Liver (tissue), 9 donors: Measurements from ENCODE around the gene DNAJB11. TPM values are rescaled to one million over a fixed set of nuclear protein-coding genes. Genes with fewer than 3 reads are reported as not detected.

ENCODE experiments used
- DNase-seq: peaks from one replicate; pipeline ENCODE4 v3.0.0-alpha.2; 2017; ENCODE audit warnings: low spot score
- H3K27ac ChIP-seq, 2 donors: one replicate each; pipeline ENCODE4 v1.7.0; 2013; ENCODE audit warnings: inconsistent platforms in 2 of 2, low read length in 2 of 2, control low read depth in 1 of 2, low read depth in 1 of 2, mild to moderate bottlenecking in 1 of 2
- H3K27me3 ChIP-seq, 4 donors: one replicate each; pipeline versions ENCODE4 v1.6.1 to v1.7.0; 2013; ENCODE audit warnings: low read length in 3 of 4, inconsistent platforms in 1 of 4, mild to moderate bottlenecking in 1 of 4, moderate library complexity in 1 of 4; ENCODE audit not compliant: control insufficient read depth in 4 of 4, insufficient read depth in 4 of 4
- H3K36me3 ChIP-seq, 4 donors: one replicate each; pipeline versions ENCODE4 v1.6.1 to v1.7.0; 2013; ENCODE audit warnings: low read length in 3 of 4, mild to moderate bottlenecking in 3 of 4, low read depth in 1 of 4, moderate library complexity in 1 of 4; ENCODE audit not compliant: control insufficient read depth in 4 of 4, insufficient read depth in 3 of 4
- H3K4me1 ChIP-seq, 4 donors: one replicate each; pipeline versions ENCODE4 v1.6.1 to v1.7.0; 2013; ENCODE audit warnings: low read length in 3 of 4, mild to moderate bottlenecking in 3 of 4, moderate library complexity in 1 of 4; ENCODE audit not compliant: control insufficient read depth in 4 of 4, insufficient read depth in 4 of 4
- H3K4me3 ChIP-seq, 3 donors: one replicate each; pipeline versions ENCODE4 v1.6.1 to v1.7.0; 2013; ENCODE audit warnings: low read length in 3 of 3, control low read depth in 1 of 3, low read depth in 1 of 3, mild to moderate bottlenecking in 1 of 3
- H3K9ac ChIP-seq, 2 donors: one replicate each; pipeline ENCODE4 v1.7.0; 2013; ENCODE audit warnings: low read length in 2 of 2, mild to moderate bottlenecking in 2 of 2, moderate library complexity in 2 of 2, control low read depth in 1 of 2, low read depth in 1 of 2
- H3K9me3 ChIP-seq, 4 donors: one replicate each; pipeline versions ENCODE4 v1.6.1 to v1.7.0; 2013; ENCODE audit warnings: low read length in 3 of 4; ENCODE audit not compliant: control insufficient read depth in 4 of 4
- EGR1 ChIP-seq, 2 donors: IDR thresholded peaks; 2 replicates each; pipeline ENCODE4 v1.6.1; 2016 to 2018; ENCODE audit warnings: antibody characterized with exemption in 2 of 2, low read depth in 2 of 2
- FOXA1 ChIP-seq: IDR thresholded peaks from 2 replicates; pipeline ENCODE4 v1.6.1; 2016; ENCODE audit warnings: antibody characterized with exemption
- FOXA2 ChIP-seq: IDR thresholded peaks from 2 replicates; pipeline ENCODE4 v1.6.1; 2016; ENCODE audit warnings: antibody characterized with exemption
- GABPA ChIP-seq, 2 donors: IDR thresholded peaks in 1 of 2; conservative IDR thresholded peaks in 1 of 2; 2 replicates each; pipeline ENCODE4 v1.6.1; 2016; ENCODE audit warnings: antibody characterized with exemption in 2 of 2, mild to moderate bottlenecking in 1 of 2, moderate library complexity in 1 of 2
- HNF4A ChIP-seq, 2 donors: conservative IDR thresholded peaks; 2 replicates each; pipeline ENCODE4 v1.6.1; 2016; ENCODE audit warnings: antibody characterized with exemption in 2 of 2, mild to moderate bottlenecking in 2 of 2
- HNF4G ChIP-seq: IDR thresholded peaks from 2 replicates; pipeline ENCODE4 v1.6.1; 2016; ENCODE audit warnings: antibody characterized with exemption
- JUND ChIP-seq, 2 donors: IDR thresholded peaks; 2 replicates each; pipeline ENCODE4 v1.6.1; 2016; ENCODE audit warnings: antibody characterized with exemption in 2 of 2
- NR2F2 ChIP-seq: IDR thresholded peaks from 2 replicates; pipeline ENCODE4 v1.6.1; 2016; ENCODE audit warnings: antibody characterized with exemption
- RAD21 ChIP-seq, 2 donors: IDR thresholded peaks; 2 replicates each; pipeline ENCODE4 v1.6.1; 2016; ENCODE audit warnings: antibody characterized with exemption in 2 of 2, mild to moderate bottlenecking in 2 of 2
- RXRA ChIP-seq, 2 donors: IDR thresholded peaks; 2 replicates each; pipeline ENCODE4 v1.6.1; 2017 to 2018; ENCODE audit warnings: antibody characterized with exemption in 2 of 2, mild to moderate bottlenecking in 1 of 2
- SP1 ChIP-seq: IDR thresholded peaks from 2 replicates; pipeline ENCODE4 v1.6.1; 2018; ENCODE audit warnings: antibody characterized with exemption, mild to moderate bottlenecking
- YY1 ChIP-seq: IDR thresholded peaks from 2 replicates; pipeline ENCODE4 v1.6.1; 2016; ENCODE audit warnings: antibody characterized with exemption, mild to moderate bottlenecking
- WGBS: extraction: QIAGEN DNeasy Blood & Tissue Kit; methylation state at CpG from one replicate; pipeline ENCODE4 v1.1.7; 2013; 5-methylcytosine and 5-hydroxymethylcytosine counted together
- polyA plus RNA-seq, 2 donors: library from polyadenylated mRNA; stranded (reverse) in 1 of 2; unstranded in 1 of 2; fragments of 200-250 nt in 1 of 2; fragments of >200 nt in 1 of 2; fragmentation: Nextera tagmentation in 1 of 2; extraction: Ambion mirVana in 1 of 2; gene quantifications; one replicate each; pipeline versions ENCODE4 v1.2.1 to v1.2.3, GENCODE V29; 2013 to 2015
- total RNA-seq, 2 donors: library from RNA; depleted of rRNA; stranded (reverse); fragments of >200 nt; gene quantifications; one replicate each; pipeline ENCODE4 v1.2.3, GENCODE V29; 2014
- TF ChIP-seq, protein P1 (sequence below): fragments of 150-350 bp; IDR thresholded peaks from 2 replicates; pipeline ENCODE4 v1.5.1; 2017; ENCODE audit warnings: improper control_type of control experiment, low read depth, low read length; ENCODE audit not compliant: missing input control
- TF ChIP-seq, protein P2 (sequence below): IDR thresholded peaks from 2 replicates; pipeline ENCODE4 v1.6.1; 2016; ENCODE audit warnings: antibody characterized with exemption
- donor health status: healthy.
- donor health status: healthy.
- donor health status: healthy.
- donor health status: healthy.
- donor health status: healthy.

Gene DNAJB11
- total and polyA plus RNA-seq, 4 donors = 30.2 to 101 (median 56.0) TPM

DNA sequence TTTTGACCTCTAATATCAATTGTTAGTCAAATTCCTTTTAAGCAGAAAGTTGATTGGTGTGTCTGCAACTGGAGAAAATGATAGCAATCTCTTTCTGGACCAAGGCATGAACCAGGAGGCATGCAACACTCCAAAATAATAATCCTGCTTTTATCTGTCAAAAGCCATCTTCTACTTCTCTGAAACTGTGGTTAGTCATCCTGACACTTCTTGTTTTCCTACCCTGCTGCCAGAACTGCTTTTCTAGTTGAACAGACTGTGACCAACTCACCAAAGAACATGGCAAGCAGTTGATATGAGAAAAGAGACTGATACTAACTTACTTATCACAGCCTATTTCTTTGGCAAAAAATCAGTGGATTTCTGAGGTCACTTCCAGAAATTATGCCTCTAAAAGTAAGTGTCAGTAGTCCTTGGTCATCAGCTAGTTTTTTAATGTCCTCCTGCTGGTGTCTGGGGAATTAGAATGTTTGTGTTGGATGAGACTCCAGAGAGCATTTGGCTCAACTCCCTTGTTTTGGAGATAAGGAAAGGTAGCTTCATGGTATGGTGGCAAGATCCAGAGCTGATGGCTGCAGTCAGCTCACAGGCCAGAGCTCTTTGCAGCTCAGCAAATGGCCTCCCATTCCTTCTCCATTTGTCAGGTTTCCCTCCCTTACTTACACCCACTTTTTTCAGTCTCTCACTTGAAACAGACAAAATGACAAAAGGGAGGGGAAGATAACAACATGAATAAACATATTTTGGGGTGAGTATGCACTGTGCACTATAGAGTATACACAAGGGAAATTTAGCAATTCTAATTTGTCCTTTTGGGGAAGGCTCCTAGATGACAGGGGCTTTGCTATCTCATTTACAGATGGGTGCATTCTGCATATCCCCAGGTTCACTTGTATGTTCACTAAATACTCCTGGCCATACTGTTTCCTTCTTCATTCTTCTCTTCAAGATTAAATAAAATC is 33.4 kb upstream of the DNAJB11 start:
- H3K27me3 ChIP-seq = no peaks in the 10 kb centered on the region
- peaks cover 0 to 11% (median 0%) of the 10 kb centered on the region in 4 donors for H3K4me1 ChIP-seq
- H3K9ac ChIP-seq = no peak overlapping the region
- TF ChIP-seq, protein P1, sequence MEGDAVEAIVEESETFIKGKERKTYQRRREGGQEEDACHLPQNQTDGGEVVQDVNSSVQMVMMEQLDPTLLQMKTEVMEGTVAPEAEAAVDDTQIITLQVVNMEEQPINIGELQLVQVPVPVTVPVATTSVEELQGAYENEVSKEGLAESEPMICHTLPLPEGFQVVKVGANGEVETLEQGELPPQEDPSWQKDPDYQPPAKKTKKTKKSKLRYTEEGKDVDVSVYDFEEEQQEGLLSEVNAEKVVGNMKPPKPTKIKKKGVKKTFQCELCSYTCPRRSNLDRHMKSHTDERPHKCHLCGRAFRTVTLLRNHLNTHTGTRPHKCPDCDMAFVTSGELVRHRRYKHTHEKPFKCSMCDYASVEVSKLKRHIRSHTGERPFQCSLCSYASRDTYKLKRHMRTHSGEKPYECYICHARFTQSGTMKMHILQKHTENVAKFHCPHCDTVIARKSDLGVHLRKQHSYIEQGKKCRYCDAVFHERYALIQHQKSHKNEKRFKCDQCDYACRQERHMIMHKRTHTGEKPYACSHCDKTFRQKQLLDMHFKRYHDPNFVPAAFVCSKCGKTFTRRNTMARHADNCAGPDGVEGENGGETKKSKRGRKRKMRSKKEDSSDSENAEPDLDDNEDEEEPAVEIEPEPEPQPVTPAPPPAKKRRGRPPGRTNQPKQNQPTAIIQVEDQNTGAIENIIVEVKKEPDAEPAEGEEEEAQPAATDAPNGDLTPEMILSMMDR = no peak
- TF ChIP-seq RAD21 (IDR thresholded peaks at IDR 0.05) = peak; percentile 42 to 55
- peak in 1 of 2 donors; percentile 8 for TF ChIP-seq HNF4A (conservative IDR thresholded peaks at IDR 0.05)
- peak; percentile 26 for TF ChIP-seq NR2F2
- no peak for TF ChIP-seq FOXA2
- no peak overlapping the region for H3K4me3 ChIP-seq
- no peaks in the 10 kb centered on the region for H3K9me3 ChIP-seq
- H3K27ac ChIP-seq = no peak overlapping the region
- no peak for DNase-seq
- H3K36me3 ChIP-seq = peaks cover 0 to 4% (median 0%) of the 10 kb centered on the region in 4 donors

DNA sequence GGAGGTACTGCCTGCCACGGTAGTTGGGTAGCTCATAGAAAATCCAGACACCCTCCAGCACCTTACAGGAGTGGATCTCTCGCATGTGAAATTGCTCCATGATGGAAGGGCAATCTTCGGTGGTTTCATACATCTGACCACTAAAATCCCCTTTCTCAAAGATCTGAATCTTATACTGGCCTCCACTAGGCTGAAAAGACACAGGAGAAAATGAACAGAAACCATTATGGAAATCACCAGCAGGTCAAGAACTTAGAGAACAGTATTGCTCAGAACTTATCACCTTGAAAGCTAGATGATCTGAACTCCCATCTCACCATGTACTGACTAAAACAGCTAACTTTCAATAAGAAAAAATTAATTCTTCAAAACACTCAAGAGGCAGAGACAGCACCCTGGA is 31.7 kb upstream of the DNAJB11 start:
- Histone ChIP-seq H3K9me3 (no peaks in the 10 kb centered on the region), H3K4me1 (peaks cover 0 to 11% (median 0%) of the 10 kb centered on the region in 4 donors), H3K27ac (no peak overlapping the region), H3K4me3 (no peak overlapping the region), H3K9ac (no peak overlapping the region), H3K36me3 (peaks cover 0 to 4% (median 0%) of the 10 kb centered on the region in 4 donors), H3K27me3 (no peaks in the 10 kb centered on the region)
- TF ChIP-seq RAD21 (IDR thresholded peaks at IDR 0.05) (no peak), HNF4A (conservative IDR thresholded peaks at IDR 0.05) (no peak), FOXA2 (no peak), JUND (IDR thresholded peaks at IDR 0.05) (no peak), HNF4G (no peak), RXRA (IDR thresholded peaks at IDR 0.05) (no peak), FOXA1 (no peak), EGR1 (IDR thresholded peaks at IDR 0.05; ENCODE audit: low read depth in 2 of 2) (no peak), SP1 (no peak), NR2F2 (no peak), YY1 (no peak), GABPA (IDR thresholded peaks at IDR 0.05 in 1 of 2, conservative IDR thresholded peaks at IDR 0.05 in 1 of 2) (no peak)
- TF ChIP-seq, protein P1 = no peak
- TF ChIP-seq, protein P2, sequence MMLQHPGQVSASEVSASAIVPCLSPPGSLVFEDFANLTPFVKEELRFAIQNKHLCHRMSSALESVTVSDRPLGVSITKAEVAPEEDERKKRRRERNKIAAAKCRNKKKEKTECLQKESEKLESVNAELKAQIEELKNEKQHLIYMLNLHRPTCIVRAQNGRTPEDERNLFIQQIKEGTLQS = no peak
- 95% methylated on average over 3 of the region's 3 CpGs for WGBS
- DNase-seq = no peak
